ENCODE data around the gene IVD. TPM values are rescaled to one million over a fixed set of nuclear protein-coding genes. Genes with fewer than 3 reads are reported as not detected.

Gene IVD
- total and polyA plus RNA-seq, 2 of the 8 experiments (the other 6 are each of a cell fraction or from before 2014, with no cell fraction given), result 55.2 to 78.8 TPM

- Histone ChIP-seq H2BK15ac (ENCODE audit: low read length) (no peak overlapping the region), H3K79me2 (ENCODE audit: control insufficient read depth in 1 of 2, insufficient read depth in 2 of 2, low read length in 2 of 2) (peaks cover 0 to 22% of the 10 kb centered on the region in 2 experiments; a peak in 3 of 4 replicates), H4K91ac (replicated peaks; ENCODE audit: insufficient read length, low read length) (no peak overlapping the region), H3K36me3 (ENCODE audit: control insufficient read depth in 2 of 4, insufficient read depth in 4 of 4, low read length in 3 of 4) (peaks cover 37 to 74% (median 67%) of the 10 kb centered on the region in 4 experiments), H3K4ac (replicated peaks; ENCODE audit: insufficient read length, low read depth, low read length) (no peak overlapping the region), H4K20me1 (replicated peaks in 1 of 2; ENCODE audit: control insufficient read depth in 1 of 2, insufficient read depth in 2 of 2, low read length in 2 of 2) (peaks cover 0 to 8% of the 10 kb centered on the region in 2 experiments), H3K23ac (ENCODE audit: insufficient read length) (no peak overlapping the region), H3K4me2 (ENCODE audit: insufficient read depth in 1 of 2, low read depth in 2 of 2, low read length in 2 of 2) (no peak overlapping the region), H2BK12ac (ENCODE audit: low read depth, low read length) (no peak overlapping the region), H3K23me2 (ENCODE audit: low read depth, low read length) (no peaks in the 10 kb centered on the region; the same call in 1 of the 2 replicates), H2BK20ac (ENCODE audit: low read length) (no peak overlapping the region), H4K8ac (ENCODE audit: extremely low read depth, insufficient read depth, low read length) (no peak overlapping the region), H2BK5ac (ENCODE audit: low read depth, low read length) (no peak overlapping the region), H3K14ac (ENCODE audit: insufficient read length) (no peak overlapping the region), H3K27ac (ENCODE audit: low read depth, low read length) (no peak overlapping the region), H2BK120ac (replicated peaks; ENCODE audit: low read depth, low read length) (no peak overlapping the region), H3K9me3 (ENCODE audit: insufficient read depth in 2 of 2, low read depth in 1 of 2, low read length in 1 of 2) (no peaks in the 10 kb centered on the region), H3K27me3 (replicated peaks in 1 of 4; ENCODE audit: control insufficient read depth in 3 of 4, extremely low read depth in 1 of 4, insufficient read depth in 3 of 4, low read length in 3 of 4) (no peaks in the 10 kb centered on the region), H3K4me3 (ENCODE audit: extremely low read depth in 1 of 4, insufficient read depth in 2 of 4, low read depth in 3 of 4, low read length in 4 of 4) (no peak overlapping the region), H2AFZ (ENCODE audit: low read length) (no peak overlapping the region), H3K18ac (ENCODE audit: extremely low read depth, low read length) (no peak overlapping the region), H3K79me1 (ENCODE audit: low read depth, low read length) (peaks cover 4% of the 10 kb centered on the region; the same call in 1 of the 2 replicates), H3K56ac (replicated peaks; ENCODE audit: insufficient read length, low read depth, low read length) (no peak overlapping the region), H2AK5ac (ENCODE audit: low read depth, low read length) (no peak overlapping the region), H4K5ac (ENCODE audit: insufficient read length, low read depth, low read length) (no peak overlapping the region), H3K9ac (replicated peaks in 1 of 4; ENCODE audit: extremely low read depth in 1 of 4, low read depth in 3 of 4, low read length in 3 of 4) (no peak overlapping the region), H3K4me1 (replicated peaks in 1 of 4; ENCODE audit: control insufficient read depth in 3 of 4, insufficient read depth in 4 of 4, low read length in 3 of 4) (peaks cover 0 to 4% (median 1%) of the 10 kb centered on the region in 4 experiments; a peak in 1 of 7 replicates)
- no peak for FAIRE-seq
- no peak for DNase-seq (ENCODE audit: low read depth in 1 of 2, low spot score in 2 of 2)
- ChIA-PET POLR2A (ENCODE audit: partially characterized antibody) (interaction anchor here (0.9 to 1.3 kb wide), 8 partner anchors 8 to 50 kb away, joined by 3 to 5 read pairs (median 4); no protein-coding TSS in a partner anchor), CTCF (ENCODE audit: partially characterized antibody) (interaction anchor here (1.2 to 16.2 kb wide), 4 partner anchors 11 to 70 kb away, joined by 3 to 184 read pairs (median 22); partner anchors contain the start of genes CCDC9B and KNSTRN)
- WGBS, 2 experiments (ENCODE audit: extremely low coverage in 1 of 2, insufficient coverage in 1 of 2, insufficient read length in 1 of 2, insufficient replicate concordance in 2 of 2, low coverage in 1 of 2, low lambda C conversion rate in 2 of 2, missing lambda C conversion rate in 1 of 2), result 97% methylated on average over 11 of the region's 11 CpGs; no CpG with 5 or more reads in 1 of the 2 experiments
- TF ChIP-seq RXRA (IDR thresholded peaks at IDR 0.05; ENCODE audit: insufficient read depth, low read depth, low read length) (no peak), SP2 (IDR thresholded peaks at IDR 0.05; ENCODE audit: low read length) (no peak), KDM4A (IDR thresholded peaks at IDR 0.05; ENCODE audit: low read depth, low read length, severe bottlenecking) (no peak), HDAC2 (IDR thresholded peaks at IDR 0.05; ENCODE audit: borderline replicate concordance in 1 of 2, low read depth in 2 of 2, low read length in 2 of 2) (no peak), TAF1 (IDR thresholded peaks at IDR 0.05; ENCODE audit: low read depth, low read length) (no peak), NANOG (IDR thresholded peaks at IDR 0.05; ENCODE audit: insufficient read depth, low read depth, low read length, poor library complexity, severe bottlenecking) (no peak), BCL11A (IDR thresholded peaks at IDR 0.05; ENCODE audit: low read depth in 2 of 2, low read length in 2 of 2) (no peak), BRCA1 (IDR thresholded peaks at IDR 0.05; ENCODE audit: low read depth, low read length) (no peak), KDM1A (IDR thresholded peaks at IDR 0.05; ENCODE audit: borderline replicate concordance, low read length) (no peak), HDAC6 (IDR thresholded peaks at IDR 0.05; ENCODE audit: low read depth, low read length) (no peak), SIRT6 (IDR thresholded peaks at IDR 0.05; ENCODE audit: low read length) (no peak), ASH2L (IDR thresholded peaks at IDR 0.05; ENCODE audit: low read length) (no peak)
Observed at GRCh38 chr15:40410476-40410875, 4.9 kb downstream of the IVD start.
